Upper lobe of left lung (tissue), 6 donors: Measurements from ENCODE around the gene TMEM43. TPM values are rescaled to one million over a fixed set of nuclear protein-coding genes. Genes with fewer than 3 reads are reported as not detected.

Source experiments
- ATAC-seq, 2 donors: fragments of 200-7000 bp; cut with Tn5 transposase; one replicate each; pipeline ENCODE4 v1.9.1; 2022; ENCODE audit warnings: mild to moderate bottlenecking in 2 of 2, moderate library complexity in 2 of 2; ENCODE audit not compliant: low FRiP score in 2 of 2
- DNase-seq, 2 donors: peaks; one replicate each; pipeline ENCODE4 v3.0.0-alpha.2; 2019 to 2020
- H3K27ac ChIP-seq, 4 donors: fragments of 200-600 bp; sonication (generic); one replicate each; pipeline ENCODE4 v1.5.1; 2016 to 2019
- H3K27me3 ChIP-seq, 4 donors: fragments of 200-600 bp; sonication (generic); one replicate each; pipeline ENCODE4 v1.5.1; 2017 to 2019
- H3K36me3 ChIP-seq, 4 donors: fragments of 200-600 bp; sonication (generic); one replicate each; pipeline ENCODE4 v1.5.1; 2016 to 2019
- H3K4me1 ChIP-seq, 4 donors: fragments of 200-600 bp; sonication (generic); one replicate each; pipeline ENCODE4 v1.5.1; 2018 to 2019
- H3K4me3 ChIP-seq, 4 donors: fragments of 200-600 bp; sonication (generic); one replicate each; pipeline ENCODE4 v1.5.1; 2017 to 2019; ENCODE audit warnings: mild to moderate bottlenecking in 2 of 4, moderate library complexity in 1 of 4
- H3K9me3 ChIP-seq, 4 donors: fragments of 200-600 bp; sonication (generic); one replicate each; pipeline ENCODE4 v1.5.1; 2018 to 2019
- EP300 ChIP-seq, 4 donors: sonication (generic); formaldehyde crosslinking; IDR thresholded peaks; one replicate each; pipeline ENCODE4 v1.5.1; 2017; ENCODE audit warnings: antibody characterized with exemption in 4 of 4, control low read depth in 2 of 4
- POLR2A ChIP-seq, 4 donors: fragments of 450-650 bp; IDR thresholded peaks; one replicate each; pipeline ENCODE4 v1.5.1; 2016 to 2017; ENCODE audit warnings: antibody characterized with exemption in 4 of 4, mild to moderate bottlenecking in 2 of 4
- POLR2AphosphoS5 ChIP-seq, 2 donors: sonication (generic); formaldehyde crosslinking; IDR thresholded peaks; one replicate each; pipeline ENCODE4 v1.5.1; 2017; ENCODE audit warnings: antibody characterized with exemption in 2 of 2
- WGBS, 2 donors: methylation state at CpG; one replicate each; pipeline ENCODE4 v1.1.5; 2017 to 2018; 5-methylcytosine and 5-hydroxymethylcytosine counted together
- total RNA-seq, 6 donors: library from RNA; depleted of rRNA in 4 of 6; stranded (reverse); fragments of >200 nt in 4 of 6; gene quantifications; one replicate each; pipeline versions ENCODE4 v1.1.0 to v1.2.1, GENCODE V29; 2016 to 2021
- TF ChIP-seq, protein P1 (sequence below), 6 experiments: fragments of 450-650 bp in 4 of 6; fragments of 200-600 bp in 2 of 6; sonication (generic) in 2 of 6; IDR thresholded peaks; one replicate each; pipeline ENCODE4 v1.5.1; 2016 to 2019; ENCODE audit warnings: antibody characterized with exemption in 6 of 6
- donor health status: DM: no; HTN: no; CAD: no; lungs with moderate emphysema.
- donor health status: DM: no; HTN: yes; CAD: no; lungs with severe emphysema.

The TMEM43 gene
- total RNA-seq, 6 donors from 2014 or later = 48.2 to 158 (median 87.7) TPM

GRCh38 chr3:14158370-14158769 is 33.5 kb downstream of the TMEM43 start:
- 96% methylated on average over 13 to 14 of the region's 14 CpGs for WGBS, 2 donors
- peaks cover 0 to 15% (median 3%) of the 10 kb centered on the region in 4 donors for H3K9me3 ChIP-seq
- TF ChIP-seq POLR2AphosphoS5 (IDR thresholded peaks at IDR 0.05) = no peak
- TF ChIP-seq, protein P1, sequence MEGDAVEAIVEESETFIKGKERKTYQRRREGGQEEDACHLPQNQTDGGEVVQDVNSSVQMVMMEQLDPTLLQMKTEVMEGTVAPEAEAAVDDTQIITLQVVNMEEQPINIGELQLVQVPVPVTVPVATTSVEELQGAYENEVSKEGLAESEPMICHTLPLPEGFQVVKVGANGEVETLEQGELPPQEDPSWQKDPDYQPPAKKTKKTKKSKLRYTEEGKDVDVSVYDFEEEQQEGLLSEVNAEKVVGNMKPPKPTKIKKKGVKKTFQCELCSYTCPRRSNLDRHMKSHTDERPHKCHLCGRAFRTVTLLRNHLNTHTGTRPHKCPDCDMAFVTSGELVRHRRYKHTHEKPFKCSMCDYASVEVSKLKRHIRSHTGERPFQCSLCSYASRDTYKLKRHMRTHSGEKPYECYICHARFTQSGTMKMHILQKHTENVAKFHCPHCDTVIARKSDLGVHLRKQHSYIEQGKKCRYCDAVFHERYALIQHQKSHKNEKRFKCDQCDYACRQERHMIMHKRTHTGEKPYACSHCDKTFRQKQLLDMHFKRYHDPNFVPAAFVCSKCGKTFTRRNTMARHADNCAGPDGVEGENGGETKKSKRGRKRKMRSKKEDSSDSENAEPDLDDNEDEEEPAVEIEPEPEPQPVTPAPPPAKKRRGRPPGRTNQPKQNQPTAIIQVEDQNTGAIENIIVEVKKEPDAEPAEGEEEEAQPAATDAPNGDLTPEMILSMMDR (IDR thresholded peaks at IDR 0.05) = no peak
- no peak for TF ChIP-seq EP300 (IDR thresholded peaks at IDR 0.05)
- TF ChIP-seq POLR2A (IDR thresholded peaks at IDR 0.05) = no peak
- no peaks in the 10 kb centered on the region for H3K27me3 ChIP-seq
- ATAC-seq (no peak), DNase-seq (no peak)
- no peak overlapping the region for H3K4me3 ChIP-seq
- no peaks in the 10 kb centered on the region for H3K4me1 ChIP-seq
- peaks cover 42 to 92% (median 81%) of the 10 kb centered on the region in 4 donors for H3K36me3 ChIP-seq
- no peak overlapping the region for H3K27ac ChIP-seq

DNA sequence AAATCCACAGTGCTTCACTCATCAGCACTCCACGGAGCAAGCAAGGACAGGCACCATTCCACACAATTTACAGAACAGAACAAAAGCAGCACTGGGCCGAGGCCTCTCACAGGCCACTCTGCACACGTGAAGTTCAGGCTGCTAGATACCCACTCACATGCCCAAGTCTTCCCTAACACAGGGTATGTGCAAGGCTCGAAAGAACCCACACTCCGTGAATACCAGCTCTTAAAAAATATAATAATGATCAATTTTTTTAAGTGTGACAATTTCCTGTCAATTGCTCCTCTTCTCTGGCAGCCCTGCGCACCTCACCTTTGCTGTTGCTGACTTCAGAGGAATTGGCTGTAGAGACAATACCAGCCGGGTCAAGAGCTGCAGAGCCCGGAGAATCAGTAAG is 34.6 kb downstream of the TMEM43 start:
- Histone ChIP-seq H3K4me3 (no peak overlapping the region), H3K4me1 (no peaks in the 10 kb centered on the region), H3K36me3 (peaks cover 50 to 93% (median 82%) of the 10 kb centered on the region in 4 donors), H3K27me3 (no peaks in the 10 kb centered on the region), H3K9me3 (peaks cover 0 to 15% (median 3%) of the 10 kb centered on the region in 4 donors), H3K27ac (no peak overlapping the region)
- TF ChIP-seq EP300 (IDR thresholded peaks at IDR 0.05) (no peak), POLR2AphosphoS5 (IDR thresholded peaks at IDR 0.05) (no peak), POLR2A (IDR thresholded peaks at IDR 0.05) (no peak)
- TF ChIP-seq, protein P1 (IDR thresholded peaks at IDR 0.05) = no peak
- DNase-seq (no peak), ATAC-seq (no peak)
- 94 to 95% methylated on average over 8 of the region's 8 CpGs for WGBS, 2 donors

DNA sequence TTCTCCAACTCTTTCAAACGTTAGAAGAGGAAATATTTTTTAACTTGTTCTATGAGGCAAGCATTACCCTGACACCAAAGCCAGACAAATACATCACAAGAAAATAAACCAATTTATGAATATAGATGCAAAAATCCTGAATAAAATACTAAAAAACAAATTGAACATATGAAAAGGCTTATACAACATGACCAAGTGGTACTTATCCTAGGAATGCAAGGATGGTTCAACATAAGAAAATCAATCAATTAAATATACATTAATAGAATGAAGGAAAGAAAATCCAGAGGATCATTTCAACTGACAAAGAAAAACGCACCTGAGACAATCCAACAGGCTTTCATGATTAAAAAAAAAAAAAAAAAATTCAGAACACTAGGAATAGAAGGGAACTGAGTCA is 36.4 kb downstream of the TMEM43 start:
- no peak overlapping the region for H3K4me3 ChIP-seq
- 96% methylated on average over 2 of the region's 2 CpGs for WGBS, 2 donors
- H3K27me3 ChIP-seq = no peaks in the 10 kb centered on the region
- H3K36me3 ChIP-seq = peaks cover 52 to 99% (median 91%) of the 10 kb centered on the region in 4 donors
- DNase-seq = no peak
- no peaks in the 10 kb centered on the region for H3K4me1 ChIP-seq
- no peak for ATAC-seq
- H3K27ac ChIP-seq = no peak overlapping the region
- no peak for TF ChIP-seq EP300 (IDR thresholded peaks at IDR 0.05)
- no peak for TF ChIP-seq POLR2AphosphoS5 (IDR thresholded peaks at IDR 0.05)
- TF ChIP-seq, protein P1 (IDR thresholded peaks at IDR 0.05) = no peak
- no peak for TF ChIP-seq POLR2A (IDR thresholded peaks at IDR 0.05)
- H3K9me3 ChIP-seq = peaks cover 0 to 15% (median 3%) of the 10 kb centered on the region in 4 donors

GRCh38 chr3:14162178-14162577 is 37.3 kb downstream of the TMEM43 start:
- DNase-seq = no peak
- no peak for ATAC-seq
- peaks cover 56 to 99% (median 94%) of the 10 kb centered on the region in 4 donors for H3K36me3 ChIP-seq
- TF ChIP-seq POLR2AphosphoS5 (IDR thresholded peaks at IDR 0.05) = no peak
- TF ChIP-seq, protein P1 (IDR thresholded peaks at IDR 0.05) = no peak
- H3K27me3 ChIP-seq = no peaks in the 10 kb centered on the region
- no peak overlapping the region for H3K4me3 ChIP-seq
- no peaks in the 10 kb centered on the region for H3K4me1 ChIP-seq
- H3K27ac ChIP-seq = no peak overlapping the region
- WGBS, 2 donors = 95 to 96% methylated on average over 2 of the region's 2 CpGs
- peaks cover 0 to 15% (median 3%) of the 10 kb centered on the region in 4 donors for H3K9me3 ChIP-seq

DNA sequence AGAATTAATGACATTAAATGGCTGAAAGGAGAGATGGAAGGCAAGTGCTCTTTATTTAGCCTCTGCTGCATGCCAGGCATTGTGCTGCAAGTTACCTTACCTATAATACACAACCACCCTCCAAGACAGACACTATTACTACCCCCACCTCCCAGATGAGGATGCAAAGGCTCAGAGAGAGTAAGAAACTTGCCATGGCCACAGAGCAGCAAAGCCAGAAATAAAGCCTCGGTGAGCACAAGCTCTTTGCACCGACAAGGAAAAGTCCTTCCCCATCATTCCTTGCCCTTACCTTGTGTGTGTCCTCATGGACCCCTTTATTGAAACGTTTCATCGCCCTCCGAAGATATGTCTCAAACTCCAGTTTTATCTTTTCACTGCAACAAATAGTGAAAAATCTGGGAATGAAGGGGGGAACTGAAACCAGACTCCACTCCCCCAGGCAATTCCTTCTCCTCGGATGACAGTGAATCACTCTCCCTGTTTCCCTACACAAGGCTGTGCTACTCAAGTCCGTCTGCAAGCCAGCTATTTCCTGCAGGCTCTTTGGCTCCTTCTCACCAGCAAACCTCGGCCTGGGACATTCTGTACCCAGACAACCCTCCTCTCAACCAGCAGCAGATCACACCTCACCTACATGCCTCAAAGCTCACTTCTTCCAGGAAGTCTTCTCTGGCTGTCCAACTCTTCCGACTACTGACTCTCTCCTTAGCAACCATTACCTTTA is 42.2 kb downstream of the TMEM43 start:
- Histone ChIP-seq H3K4me1 (no peaks in the 10 kb centered on the region), H3K36me3 (peaks cover 53 to 99% (median 92%) of the 10 kb centered on the region in 4 donors), H3K9me3 (peaks cover 0 to 3% (median 0%) of the 10 kb centered on the region in 4 donors), H3K27me3 (no peaks in the 10 kb centered on the region), H3K27ac (no peak overlapping the region), H3K4me3 (no peak overlapping the region)
- WGBS, 2 donors = 89 to 95% methylated on average over 9 of the region's 9 CpGs
- TF ChIP-seq POLR2AphosphoS5 (IDR thresholded peaks at IDR 0.05) = no peak
- TF ChIP-seq POLR2A (IDR thresholded peaks at IDR 0.05) = no peak
- no peak for TF ChIP-seq EP300 (IDR thresholded peaks at IDR 0.05)
- DNase-seq (no peak), ATAC-seq (no peak)
